GM06990 (cell line): ENCODE results near the gene RPP21.

Experiments
- DNase-seq: peaks from one replicate; pipeline ENCODE4 v3.0.0-alpha.2; 2011; ENCODE audit not compliant: insufficient read length; ENCODE audit errors: extremely low read depth
- H3K27me3 ChIP-seq: replicated peaks from 2 replicates; pipeline ENCODE4 v1.6.0; 2011; ENCODE audit warnings: low read length; ENCODE audit not compliant: control insufficient read depth, insufficient read depth
- H3K36me3 ChIP-seq: 2 replicates; pipeline ENCODE4 v1.5.1; 2011; ENCODE audit warnings: low read length; ENCODE audit not compliant: control insufficient read depth, insufficient read depth
- H3K4me3 ChIP-seq: replicated peaks from 2 replicates; pipeline ENCODE4 v1.5.1; 2011; ENCODE audit warnings: low read depth, mild to moderate bottlenecking, control low read depth, low read length
- CTCF ChIP-seq: IDR thresholded peaks from 2 replicates; pipeline ENCODE4 v1.5.1; 2011; ENCODE audit warnings: low read length, control low read depth, mild to moderate bottlenecking, inconsistent platforms; ENCODE audit not compliant: insufficient read depth, poor library complexity, severe bottlenecking

The RPP21 gene

GRCh38 chr6:30345852-30346251 is 896 bp downstream of the RPP21 start:
- TF ChIP-seq CTCF = no peak
- peak overlapping the region; percentile 73 for H3K4me3 ChIP-seq
- H3K36me3 ChIP-seq = peaks cover 8% of the 10 kb centered on the region
- no peak for DNase-seq
- H3K27me3 ChIP-seq = no peaks in the 10 kb centered on the region

GRCh38 chr6:30348957-30349356 is 4.0 kb downstream of the RPP21 start:
- no peaks in the 10 kb centered on the region for H3K36me3 ChIP-seq
- no peak for DNase-seq
- H3K4me3 ChIP-seq = no peak overlapping the region
- no peak for TF ChIP-seq CTCF
- no peaks in the 10 kb centered on the region for H3K27me3 ChIP-seq

- no peak for TF ChIP-seq CTCF
- Histone ChIP-seq H3K4me3 (no peak overlapping the region), H3K27me3 (no peaks in the 10 kb centered on the region), H3K36me3 (no peaks in the 10 kb centered on the region)
- DNase-seq = no peak
Measured at GRCh38 chr6:30349421-30350177, 4.6 kb downstream of the RPP21 start.

- Histone ChIP-seq H3K4me3 (no peak overlapping the region), H3K27me3 (no peaks in the 10 kb centered on the region), H3K36me3 (no peaks in the 10 kb centered on the region)
- DNase-seq = no peak
- no peak for TF ChIP-seq CTCF
Measured at GRCh38 chr6:30350524-30350923, 5.6 kb downstream of the RPP21 start.

- no peak overlapping the region for H3K4me3 ChIP-seq
- H3K27me3 ChIP-seq = no peaks in the 10 kb centered on the region
- DNase-seq = no peak
- no peak for TF ChIP-seq CTCF
- no peaks in the 10 kb centered on the region for H3K36me3 ChIP-seq
Measured at GRCh38 chr6:30352550-30352949, 7.6 kb downstream of the RPP21 start.
